GM19452 (cell line): Measurements from ENCODE around the gene EFCAB6.

Experiments used
- ATAC-seq: cut with Tn5 transposase; IDR thresholded peaks from one replicate; pipeline ENCODE4 v1.9.1; 2021; ENCODE audit not compliant: unreplicated experiment

The EFCAB6 gene

DNA sequence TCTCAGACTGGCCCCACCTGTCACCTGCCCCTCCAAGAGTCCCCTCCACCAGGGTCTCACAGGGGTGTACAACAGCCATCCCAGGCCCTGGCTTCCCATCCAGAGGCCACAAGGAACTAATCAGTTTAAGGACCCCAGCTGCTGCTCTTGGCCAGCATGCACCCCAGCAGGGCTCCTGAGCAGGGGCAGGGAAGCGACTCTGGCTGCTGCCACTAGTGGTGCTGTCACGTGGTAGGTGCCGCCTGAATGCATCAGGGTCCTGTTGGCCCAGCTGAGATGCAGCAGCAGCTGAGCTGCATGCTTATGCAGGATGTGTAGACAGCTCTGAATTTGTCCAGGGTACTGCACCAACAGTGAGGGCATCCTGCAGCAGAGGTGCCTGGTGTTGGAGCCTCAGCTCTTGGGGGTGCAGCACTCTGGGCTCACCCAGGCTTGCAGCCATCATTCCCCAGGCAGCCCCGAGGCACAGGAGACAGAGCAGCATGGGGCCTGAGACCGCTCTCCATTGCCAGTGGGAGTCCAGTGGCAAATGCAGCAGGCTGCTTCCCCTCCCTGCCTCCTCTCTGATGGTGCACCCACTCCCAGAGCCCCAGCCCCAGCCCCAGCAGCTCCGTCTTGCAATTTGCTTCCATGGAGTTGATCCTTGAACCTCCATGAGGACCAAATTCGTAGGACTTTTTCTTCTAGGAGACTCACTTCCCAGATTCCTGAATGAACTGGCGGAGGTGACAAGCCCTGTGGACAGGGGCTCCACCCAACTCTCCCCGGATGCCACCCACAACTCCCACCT is 301.6 kb downstream of the EFCAB6 start:
- ATAC-seq, result no peak

GRCh38 chr22:43509337-43509736 is 302.8 kb downstream of the EFCAB6 start:
- no peak for ATAC-seq

- no peak for ATAC-seq
Observed at GRCh38 chr22:43508489-43508888, 303.6 kb downstream of the EFCAB6 start.

DNA sequence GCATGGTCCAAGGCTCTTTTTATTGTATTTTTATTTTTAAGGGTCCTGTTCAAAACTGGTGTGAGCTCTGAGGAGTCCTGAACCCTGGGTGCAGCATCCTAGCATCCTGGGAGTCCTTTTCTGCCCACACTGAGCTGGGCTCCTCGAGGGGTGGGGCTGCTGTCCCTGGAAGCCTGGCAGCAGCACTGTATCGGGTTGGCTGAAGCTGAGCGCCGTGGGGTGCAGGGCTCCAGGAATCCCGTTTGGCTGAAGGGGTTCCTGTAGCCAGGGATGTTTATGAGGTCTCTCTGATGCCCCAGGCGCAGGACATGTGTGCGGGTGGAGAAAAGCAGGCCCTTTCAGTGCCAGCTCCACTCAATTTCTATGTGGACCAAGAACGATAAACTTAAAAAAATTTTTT is 304.9 kb downstream of the EFCAB6 start:
- no peak for ATAC-seq

GRCh38 chr22:43506487-43506886 is 305.6 kb downstream of the EFCAB6 start:
- ATAC-seq, result no peak

GRCh38 chr22:43505896-43506295 is 306.2 kb downstream of the EFCAB6 start:
- ATAC-seq, result no peak

DNA sequence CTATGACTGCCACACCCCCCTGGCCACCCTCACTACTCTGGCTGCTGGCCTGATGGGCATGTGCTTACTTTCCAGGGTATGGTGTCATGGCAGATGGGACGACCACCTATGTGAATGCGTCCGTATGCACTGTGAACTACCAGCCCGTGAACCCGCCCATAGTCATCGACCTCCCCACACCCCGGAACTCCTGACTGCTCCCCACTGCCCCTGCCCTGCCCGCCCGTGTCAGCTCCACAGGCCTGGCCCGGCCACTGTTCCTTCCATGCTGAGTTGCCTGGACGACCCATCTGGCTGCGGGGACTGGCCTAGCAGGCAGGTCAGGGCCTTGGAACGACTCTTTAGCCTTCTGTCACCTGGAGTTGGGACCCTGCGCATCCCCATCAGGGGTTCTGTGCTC is 306.7 kb downstream of the EFCAB6 start:
- no peak for ATAC-seq

- ATAC-seq, result no peak
Observed at GRCh38 chr22:43504666-43505261, 307.3 kb downstream of the EFCAB6 start.

GRCh38 chr22:43504068-43504467 is 308.0 kb downstream of the EFCAB6 start:
- no peak for ATAC-seq

GRCh38 chr22:43502306-43502874 is 309.7 kb downstream of the EFCAB6 start:
- no peak for ATAC-seq

DNA sequence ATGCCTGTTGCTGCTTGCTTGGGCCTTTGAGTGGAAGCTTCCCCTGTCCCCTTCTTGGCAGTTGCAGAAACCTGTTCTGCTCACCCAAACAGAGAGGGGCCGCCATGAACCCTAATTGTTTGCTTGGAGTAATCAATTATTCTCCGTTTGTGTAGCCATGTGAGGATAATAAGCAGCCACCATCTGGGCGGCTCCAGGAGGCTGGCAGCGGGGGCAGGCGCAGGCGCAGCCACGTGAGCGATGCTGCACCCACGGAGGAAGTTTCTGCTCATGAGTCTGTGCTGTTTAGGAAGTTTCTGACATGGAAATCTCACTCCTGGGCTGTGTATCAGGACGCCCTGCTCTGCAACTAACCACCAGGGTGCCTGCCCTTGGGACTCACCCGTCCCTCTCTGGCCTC is 310.2 kb downstream of the EFCAB6 start:
- ATAC-seq, result no peak

- ATAC-seq, result no peak
Observed at GRCh38 chr22:43500792-43501785, 311.0 kb downstream of the EFCAB6 start.

GRCh38 chr22:43498856-43499253 is 313.2 kb downstream of the EFCAB6 start:
- ATAC-seq, result no peak

DNA sequence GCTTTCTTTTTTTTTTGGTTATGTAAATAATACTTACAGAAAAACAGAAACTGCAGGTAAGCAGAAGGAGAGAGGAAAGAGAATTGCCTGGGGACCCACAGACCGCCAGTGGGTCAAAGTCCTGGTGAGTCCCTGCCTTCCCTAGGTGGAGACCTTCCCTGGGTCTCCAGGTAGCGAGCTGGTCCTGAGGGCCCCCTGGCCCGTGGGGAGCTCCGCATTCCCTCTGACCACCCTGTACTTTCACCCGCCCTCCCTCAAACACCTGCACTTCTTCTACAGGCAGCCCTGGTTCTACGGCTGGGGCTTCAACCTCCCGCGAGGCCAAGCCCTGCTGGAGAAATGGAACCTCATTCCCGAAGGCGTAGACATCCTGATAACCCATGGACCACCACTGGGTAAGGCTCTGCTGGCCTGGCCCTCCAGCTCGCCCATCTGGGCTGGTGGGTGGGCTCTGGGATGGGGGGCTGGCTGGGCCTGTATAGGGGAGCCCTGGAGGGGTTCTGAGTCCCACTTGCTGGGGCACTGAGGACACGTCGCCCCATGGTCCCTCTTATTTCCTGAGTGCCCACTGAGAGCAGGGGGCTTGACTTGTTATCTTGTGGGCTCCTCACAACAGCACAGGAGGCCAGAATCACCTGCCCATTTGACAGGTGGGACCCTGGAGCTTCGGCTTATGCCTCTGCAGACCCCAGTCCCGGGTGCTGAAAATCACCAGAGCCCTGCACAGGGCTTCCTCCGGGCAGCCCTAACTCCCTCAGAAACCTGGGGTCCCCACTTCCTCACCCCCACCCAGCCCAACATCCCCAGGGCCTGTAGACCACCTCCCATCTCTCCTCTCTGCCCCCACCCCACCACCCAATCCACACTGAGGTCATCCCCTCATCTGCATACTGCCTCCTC is 313.9 kb downstream of the EFCAB6 start:
- ATAC-seq, result no peak

GRCh38 chr22:43493297-43493696 is 318.8 kb downstream of the EFCAB6 start:
- ATAC-seq, result no peak

DNA sequence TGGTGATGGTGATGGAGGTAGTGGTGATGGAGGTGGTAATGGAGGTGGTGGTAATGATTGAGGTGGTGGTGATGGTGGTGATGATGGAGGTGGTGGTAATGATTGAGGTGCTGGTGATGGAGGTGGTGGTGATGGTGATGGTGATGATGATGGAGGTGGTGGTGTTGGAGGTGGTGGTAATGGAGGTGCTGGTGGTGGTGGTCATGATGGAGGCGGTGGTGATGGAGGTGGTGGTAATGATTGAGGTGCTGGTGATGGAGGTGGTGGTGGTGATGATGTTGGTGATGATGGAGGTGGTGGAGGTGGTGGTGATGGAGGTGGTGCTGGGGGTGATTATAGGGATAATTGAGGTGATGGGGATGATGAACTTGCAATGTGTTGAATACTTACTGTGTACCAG is 320.4 kb downstream of the EFCAB6 start:
- no peak for ATAC-seq

GRCh38 chr22:43491177-43491576 is 320.9 kb downstream of the EFCAB6 start:
- ATAC-seq, result no peak

DNA sequence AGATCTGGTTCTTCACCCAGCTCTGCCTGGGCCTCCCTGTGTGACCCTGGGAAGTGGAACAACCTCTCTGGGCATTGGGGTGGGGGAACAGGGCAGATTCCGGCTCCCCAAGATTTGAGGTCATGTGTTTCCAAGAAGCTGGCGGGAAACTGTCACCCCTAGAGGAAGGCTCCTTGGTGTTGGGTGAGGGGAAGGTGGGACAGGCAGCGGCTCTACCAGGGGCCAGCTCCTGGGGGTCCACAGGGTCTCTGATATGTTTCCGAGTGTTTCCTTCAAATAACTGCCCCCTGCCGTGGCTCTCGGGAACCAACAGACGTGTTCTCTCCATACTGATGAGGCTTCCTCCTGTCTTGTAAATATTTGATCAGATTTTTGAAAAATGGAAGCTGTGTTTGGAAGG is 321.8 kb downstream of the EFCAB6 start:
- ATAC-seq, result no peak

- no peak for ATAC-seq
Observed at GRCh38 chr22:43488937-43489336, 323.2 kb downstream of the EFCAB6 start.
